Measurements from ENCODE around the gene VTI1B.

DNA sequence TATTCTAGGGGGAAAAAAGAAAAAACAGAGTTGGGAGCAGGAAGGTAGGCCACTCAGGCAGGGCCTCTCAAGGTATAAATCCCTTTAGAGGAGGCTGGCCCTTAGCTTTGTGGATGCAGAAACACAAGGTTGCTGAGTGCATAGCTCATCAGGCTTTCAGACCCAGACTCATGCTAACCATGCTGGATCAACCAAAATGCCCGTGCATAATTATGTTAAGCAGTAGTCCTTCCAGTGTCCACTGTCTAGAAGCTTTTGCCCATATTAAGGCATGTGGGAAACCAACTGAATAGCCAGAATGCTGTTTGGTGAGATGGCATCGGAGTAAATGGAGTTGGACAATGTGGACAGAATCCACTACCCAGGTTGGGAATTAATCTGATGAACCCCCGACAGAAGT, 35.8 kb downstream of the VTI1B start:
- TF ChIP-seq, protein P1, sequence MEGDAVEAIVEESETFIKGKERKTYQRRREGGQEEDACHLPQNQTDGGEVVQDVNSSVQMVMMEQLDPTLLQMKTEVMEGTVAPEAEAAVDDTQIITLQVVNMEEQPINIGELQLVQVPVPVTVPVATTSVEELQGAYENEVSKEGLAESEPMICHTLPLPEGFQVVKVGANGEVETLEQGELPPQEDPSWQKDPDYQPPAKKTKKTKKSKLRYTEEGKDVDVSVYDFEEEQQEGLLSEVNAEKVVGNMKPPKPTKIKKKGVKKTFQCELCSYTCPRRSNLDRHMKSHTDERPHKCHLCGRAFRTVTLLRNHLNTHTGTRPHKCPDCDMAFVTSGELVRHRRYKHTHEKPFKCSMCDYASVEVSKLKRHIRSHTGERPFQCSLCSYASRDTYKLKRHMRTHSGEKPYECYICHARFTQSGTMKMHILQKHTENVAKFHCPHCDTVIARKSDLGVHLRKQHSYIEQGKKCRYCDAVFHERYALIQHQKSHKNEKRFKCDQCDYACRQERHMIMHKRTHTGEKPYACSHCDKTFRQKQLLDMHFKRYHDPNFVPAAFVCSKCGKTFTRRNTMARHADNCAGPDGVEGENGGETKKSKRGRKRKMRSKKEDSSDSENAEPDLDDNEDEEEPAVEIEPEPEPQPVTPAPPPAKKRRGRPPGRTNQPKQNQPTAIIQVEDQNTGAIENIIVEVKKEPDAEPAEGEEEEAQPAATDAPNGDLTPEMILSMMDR (IDR thresholded peaks at IDR 0.05; ENCODE audit: insufficient read depth, low read length, poor library complexity, severe bottlenecking), result no peak
- TF ChIP-seq EZH2phosphoT487 (conservative IDR thresholded peaks at IDR 0.05; ENCODE audit: low read length), result no peak
